Activated T-cell treated with anti-CD3 and anti-CD28 coated beads for 24 hours (primary cell): ENCODE data around the gene P2RY11.

Experiments used
- DNase-seq: peaks from one replicate; pipeline ENCODE4 v3.0.0-alpha.2; 2020; ENCODE audit warnings: low read depth

The P2RY11 gene, protein sequence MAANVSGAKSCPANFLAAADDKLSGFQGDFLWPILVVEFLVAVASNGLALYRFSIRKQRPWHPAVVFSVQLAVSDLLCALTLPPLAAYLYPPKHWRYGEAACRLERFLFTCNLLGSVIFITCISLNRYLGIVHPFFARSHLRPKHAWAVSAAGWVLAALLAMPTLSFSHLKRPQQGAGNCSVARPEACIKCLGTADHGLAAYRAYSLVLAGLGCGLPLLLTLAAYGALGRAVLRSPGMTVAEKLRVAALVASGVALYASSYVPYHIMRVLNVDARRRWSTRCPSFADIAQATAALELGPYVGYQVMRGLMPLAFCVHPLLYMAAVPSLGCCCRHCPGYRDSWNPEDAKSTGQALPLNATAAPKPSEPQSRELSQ

GRCh38 chr19:10111405-10111811 lies at the start of gene P2RY11:
P2RY11 (plus strand) TSS chr19:10111693; CDS start chr19:10111722, 29 bp downstream.
- no peak for DNase-seq

GRCh38 chr19:10061717-10062310 lies 49.7 kb upstream of the P2RY11 start:
- DNase-seq, result no peak

DNA sequence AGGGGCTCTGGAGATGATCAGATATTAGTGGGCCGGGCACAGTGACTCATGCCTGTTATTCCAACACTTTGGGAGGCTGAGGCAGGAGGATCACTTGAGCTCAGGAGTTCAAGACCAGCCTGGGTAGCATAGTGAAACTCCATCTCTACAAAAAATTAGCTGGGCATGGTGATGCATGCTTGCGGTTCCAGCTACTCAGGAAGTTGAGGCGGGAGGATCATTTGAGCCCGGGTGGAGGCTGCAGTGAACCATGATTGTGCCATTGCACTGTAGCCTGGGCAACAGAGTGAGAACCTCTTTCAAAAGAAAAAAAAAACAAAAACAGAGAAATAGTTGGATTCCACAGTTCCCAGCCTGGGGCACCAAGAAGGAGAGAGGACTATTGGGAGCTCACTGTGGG lies 43.3 kb upstream of the P2RY11 start:
- no peak for DNase-seq

DNA sequence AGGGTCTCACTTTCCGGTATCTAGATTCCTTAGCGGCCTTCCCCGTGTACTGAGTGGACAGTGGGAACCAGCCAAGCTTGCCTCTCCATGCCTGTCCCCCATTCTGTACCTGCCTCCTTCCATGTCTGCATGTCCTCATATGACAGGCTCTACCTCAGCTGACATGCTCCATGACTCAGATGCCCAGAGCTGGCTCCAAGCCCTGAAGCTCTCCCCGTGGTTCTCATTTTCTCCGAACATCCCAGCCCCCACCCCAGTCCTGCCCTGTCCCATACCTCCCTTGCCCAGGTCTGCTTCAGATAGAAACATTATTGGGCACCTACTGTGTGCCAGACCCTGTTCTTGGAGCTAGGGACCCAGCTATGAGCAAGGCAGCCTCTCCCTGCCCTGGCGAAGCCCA lies 42.4 kb upstream of the P2RY11 start:
- DNase-seq, result no peak

- no peak for DNase-seq
Measured at GRCh38 chr19:10070730-10071446, 40.6 kb upstream of the P2RY11 start.

DNA sequence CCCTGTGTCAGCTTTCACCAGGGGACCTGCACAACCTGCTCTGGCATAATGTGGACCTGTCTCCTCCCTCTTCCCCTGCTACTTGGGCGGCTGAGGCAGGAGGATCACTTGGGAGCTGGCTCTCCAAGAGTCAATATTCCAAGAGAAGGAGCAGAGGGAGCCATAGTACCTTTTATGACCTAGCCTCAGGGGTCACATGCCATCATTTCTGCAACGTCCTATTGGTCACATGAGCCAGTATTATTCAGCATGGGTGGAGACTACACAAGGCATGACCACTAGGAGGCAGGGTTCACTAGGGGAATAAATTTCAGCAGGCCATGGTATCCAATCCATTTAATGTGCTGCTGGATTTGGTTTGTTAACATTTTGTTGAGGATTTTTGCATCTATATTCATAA lies 37.3 kb upstream of the P2RY11 start:
- DNase-seq, result peak; percentile 42

- no peak for DNase-seq
Measured at GRCh38 chr19:10076535-10076934, 35.0 kb upstream of the P2RY11 start.

DNA sequence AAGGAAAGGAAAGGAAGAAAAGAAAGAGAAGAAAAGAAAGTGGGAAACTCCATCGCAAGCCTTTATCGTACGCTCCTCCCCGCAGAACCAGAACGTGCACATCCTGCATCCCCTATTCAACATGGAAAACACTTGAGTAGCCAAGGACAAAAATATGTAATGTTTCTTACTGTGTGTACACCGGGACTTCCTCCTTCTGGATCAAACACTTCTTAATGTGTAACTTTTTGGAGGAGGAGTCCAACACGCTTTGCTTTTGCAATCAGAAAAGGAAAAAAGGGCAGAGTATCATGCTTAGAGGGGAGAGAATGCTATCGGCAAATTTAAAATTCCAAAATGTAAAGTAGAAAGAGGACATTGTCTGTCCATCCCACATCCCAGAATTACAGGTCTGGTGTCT lies 33.2 kb upstream of the P2RY11 start:
- DNase-seq, result no peak

DNA sequence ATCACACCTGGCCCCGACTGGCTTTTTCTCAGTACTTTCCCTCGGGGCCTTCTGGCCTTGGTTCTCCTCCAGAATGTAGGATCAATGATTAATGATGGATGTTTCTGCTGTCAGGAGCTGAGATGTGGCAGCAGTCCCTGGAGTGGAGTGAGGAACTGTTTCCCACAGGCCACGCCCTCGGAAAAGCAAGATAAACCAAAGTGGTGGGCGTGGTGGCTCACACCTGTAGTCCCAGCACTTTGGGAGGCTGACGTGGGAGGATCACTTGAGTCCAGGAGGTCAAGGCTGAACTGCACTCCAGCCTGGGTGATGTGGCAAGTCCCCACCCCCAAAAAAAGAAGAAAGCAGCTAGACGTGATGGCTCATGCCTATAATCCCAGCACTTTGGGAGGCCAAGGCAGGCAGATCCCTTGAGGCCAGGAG lies 32.5 kb upstream of the P2RY11 start:
- no peak for DNase-seq

DNA sequence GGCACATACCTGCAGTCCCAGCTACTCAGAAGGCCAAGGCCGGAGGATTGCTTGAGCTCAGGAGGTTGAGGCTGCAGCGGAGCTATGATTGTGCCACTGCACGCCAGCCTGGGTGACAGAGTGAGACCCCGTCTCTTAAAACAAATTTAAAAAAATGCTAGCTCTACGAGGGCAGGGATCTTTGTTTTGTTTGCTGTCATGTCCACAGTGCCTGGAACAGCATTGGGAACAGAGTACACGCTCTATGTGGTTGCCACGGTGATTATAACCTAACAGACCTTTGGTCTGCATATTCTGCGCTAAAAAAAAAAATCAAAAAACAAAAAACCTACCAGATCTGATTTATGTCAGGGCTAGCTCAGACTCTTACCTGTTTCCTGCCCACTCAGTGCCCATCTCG lies 27.6 kb upstream of the P2RY11 start:
- no peak for DNase-seq

GRCh38 chr19:10084803-10085202 lies 26.7 kb upstream of the P2RY11 start:
- no peak for DNase-seq

DNA sequence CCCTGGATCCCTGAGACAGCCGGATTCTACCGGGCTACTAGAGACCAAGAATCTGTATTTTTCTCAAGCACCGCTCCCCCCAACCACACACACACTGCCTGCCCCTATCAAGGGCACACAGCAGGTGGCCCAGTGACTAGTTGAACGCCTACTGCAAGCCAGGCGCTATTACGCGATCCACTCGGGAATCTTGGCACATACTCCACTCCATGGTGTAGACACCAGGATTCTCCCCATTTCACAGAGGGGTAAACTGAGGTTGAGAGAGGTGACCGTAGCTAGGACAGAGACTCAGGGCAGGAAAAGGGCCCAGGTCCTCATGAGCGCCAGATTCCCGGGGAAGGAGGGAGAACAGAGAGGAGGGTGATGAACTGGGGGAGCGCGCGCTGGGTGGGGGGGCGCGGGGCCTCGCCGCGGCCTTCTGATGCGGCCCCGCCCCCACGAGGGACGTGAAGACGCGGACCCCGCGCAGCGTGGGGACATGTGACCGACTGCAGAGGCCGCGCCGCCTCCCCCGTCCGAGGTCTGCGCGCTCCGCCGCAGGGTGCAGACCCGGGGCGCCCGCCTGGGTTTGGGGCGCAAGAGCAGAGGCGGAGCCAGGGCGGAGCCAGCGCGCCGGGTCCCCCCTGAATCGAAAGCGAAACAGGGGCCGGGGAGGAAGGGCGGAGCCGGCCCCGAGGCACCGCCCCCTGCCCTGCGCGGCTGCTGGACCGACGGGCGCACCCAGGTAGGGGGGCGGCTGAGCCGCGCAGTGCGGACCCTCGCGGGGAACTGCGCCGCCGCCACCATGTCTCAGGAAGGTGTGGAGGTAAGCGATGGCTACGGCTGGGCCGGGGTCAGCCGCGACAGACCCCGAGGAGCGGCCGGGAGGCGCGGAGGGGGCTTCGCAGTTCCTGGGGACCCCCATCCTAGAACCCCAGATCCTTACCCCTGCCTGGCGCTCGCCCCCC lies 25.6 kb upstream of the P2RY11 start, which contains the start of gene SHFL:
Gene SHFL, plus strand, starts transcription at position 677 of the 950 bp plus-strand sequence. Its CDS starts 111 bp downstream, at position 788.
- peak; percentile 72 for DNase-seq

- DNase-seq, result no peak
Measured at GRCh38 chr19:10086591-10087192, 24.8 kb upstream of the P2RY11 start.

DNA sequence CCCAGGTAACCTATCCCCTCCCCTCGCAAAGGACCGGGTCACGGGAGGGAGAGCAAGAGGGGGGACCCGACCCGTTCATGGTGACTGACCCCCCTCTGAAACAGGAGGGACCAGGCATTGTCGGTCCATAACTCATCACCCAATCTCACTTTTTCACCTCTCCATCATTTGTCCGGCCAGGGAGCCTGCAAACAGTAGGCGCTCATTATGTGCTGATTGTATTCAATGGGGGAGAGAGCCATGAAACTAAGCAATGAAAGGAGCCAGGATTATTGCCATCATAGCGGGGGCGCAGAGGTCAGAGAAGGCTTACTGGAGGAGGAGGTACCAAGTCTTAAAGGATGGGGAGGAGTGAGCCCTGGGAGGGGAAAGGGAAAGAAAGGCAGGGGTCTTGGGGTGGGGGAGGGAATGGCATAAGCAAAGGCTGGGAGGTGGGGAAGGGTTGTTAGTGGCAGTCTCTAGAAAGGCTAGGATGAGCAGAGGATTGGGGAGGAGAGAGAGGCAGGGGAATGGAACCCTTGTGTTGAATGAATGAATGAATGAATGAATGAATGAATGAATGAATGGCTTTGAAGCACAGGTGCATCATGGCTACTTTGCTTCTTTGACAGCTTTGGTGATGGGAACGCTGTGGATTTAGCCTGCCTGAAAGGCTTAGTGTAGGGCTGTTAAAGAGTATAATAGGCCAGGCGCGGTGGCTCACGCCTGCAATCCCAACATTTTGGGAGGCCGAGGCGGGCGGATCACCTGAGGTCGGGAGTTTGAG lies 24.0 kb upstream of the P2RY11 start:
- DNase-seq, result no peak

- DNase-seq, result no peak
Measured at GRCh38 chr19:10088949-10089554, 22.4 kb upstream of the P2RY11 start.

- DNase-seq, result no peak
Measured at GRCh38 chr19:10089801-10090375, 21.6 kb upstream of the P2RY11 start.

DNA sequence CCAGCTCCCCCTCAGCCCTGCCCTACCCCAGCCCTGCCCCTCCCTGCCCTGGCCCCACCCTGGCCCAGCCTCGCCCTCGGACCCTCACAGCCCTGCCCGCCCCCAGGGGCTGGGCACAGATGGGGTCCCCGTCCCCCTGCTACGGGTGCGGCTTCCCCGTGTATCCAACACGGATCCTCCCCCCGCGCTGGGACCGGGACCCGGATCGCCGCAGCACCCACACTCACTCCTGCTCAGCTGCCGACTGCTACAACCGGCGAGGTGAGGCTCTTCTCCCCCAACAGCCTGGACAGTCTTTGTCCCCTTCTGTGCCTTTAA lies 20.2 kb upstream of the P2RY11 start:
- no peak for DNase-seq

DNA sequence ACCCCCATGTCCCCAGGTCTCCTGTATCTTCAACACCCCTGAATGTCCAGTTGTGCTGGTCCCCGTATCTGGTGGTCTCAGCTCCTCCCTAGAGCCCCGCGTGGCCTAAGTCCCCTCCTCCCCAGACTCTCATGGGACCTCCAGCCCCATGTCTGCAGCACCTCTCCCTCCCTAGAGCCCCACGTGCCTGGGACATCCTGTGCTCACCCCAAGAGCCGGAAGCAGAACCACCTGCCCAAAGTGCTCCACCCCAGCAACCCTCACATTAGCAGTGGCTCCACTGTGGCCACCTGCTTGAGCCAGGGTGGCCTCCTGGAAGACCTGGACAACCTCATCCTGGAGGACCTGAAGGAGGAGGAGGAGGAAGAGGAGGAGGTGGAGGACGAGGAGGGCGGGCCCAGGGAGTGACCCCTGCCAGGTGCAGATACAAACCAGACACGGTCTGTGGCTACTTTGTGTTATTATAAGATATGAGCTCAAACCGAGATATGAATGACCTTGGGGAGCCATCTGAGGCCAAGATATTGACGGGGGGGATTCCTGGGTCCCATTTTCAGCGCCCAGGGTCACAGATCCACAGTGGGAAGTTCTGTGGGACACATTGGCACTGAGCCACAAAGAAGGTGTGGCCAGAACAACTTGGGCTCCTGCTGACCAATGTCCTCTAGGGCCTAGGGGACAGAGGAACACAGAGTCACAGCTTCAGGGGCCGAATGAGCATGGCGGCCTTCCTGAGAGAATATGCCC lies 19.4 kb upstream of the P2RY11 start:
- no peak for DNase-seq

GRCh38 chr19:10092648-10093294 lies 18.7 kb upstream of the P2RY11 start:
- no peak for DNase-seq
